Transverse colon (tissue), 4 donors: Measurements from ENCODE around the gene SORL1-AS1.

ENCODE experiments used
- DNase-seq: peaks from one replicate; pipeline ENCODE4 v3.0.0-alpha.2; 2019
- H3K27ac ChIP-seq, 4 donors: fragments of 200-600 bp; sonication (generic); 2 replicates each; pipeline ENCODE4 v1.5.1; 2016 to 2018; ENCODE audit warnings: inconsistent platforms in 4 of 4
- H3K27me3 ChIP-seq: fragments of 200-600 bp; sonication (generic); 2 replicates; pipeline ENCODE4 v1.5.1; 2017; ENCODE audit warnings: inconsistent platforms
- H3K36me3 ChIP-seq, 4 donors: fragments of 200-600 bp; sonication (generic); 2 replicates each; pipeline ENCODE4 v1.5.1; 2017 to 2019; ENCODE audit warnings: inconsistent platforms in 4 of 4
- H3K4me1 ChIP-seq, 4 donors: fragments of 200-600 bp; sonication (generic); 2 replicates each; pipeline ENCODE4 v1.5.1; 2017 to 2020; ENCODE audit warnings: inconsistent platforms in 4 of 4
- H3K4me3 ChIP-seq, 4 donors: fragments of 200-600 bp; sonication (generic); 1 replicate in 1 of 4; 2 replicates in 3 of 4; pipeline versions ENCODE4 v1.5.1 to v1.6.1; 2017 to 2019; ENCODE audit warnings: inconsistent platforms in 4 of 4
- H3K9me3 ChIP-seq, 2 donors: fragments of 200-600 bp; sonication (generic); 2 replicates each; pipeline ENCODE4 v1.5.1; 2017 to 2019; ENCODE audit warnings: inconsistent platforms in 2 of 2
- CTCF ChIP-seq, 5 experiments: fragments of 200-600 bp in 3 of 5; fragments of 450-650 bp in 2 of 5; sonication (generic) in 3 of 5; IDR thresholded peaks; 1 replicate in 2 of 5; 2 replicates in 3 of 5; pipeline ENCODE4 v1.5.1; 2016 to 2017; ENCODE audit warnings: antibody characterized with exemption in 5 of 5, inconsistent platforms in 3 of 5, mild to moderate bottlenecking in 2 of 5, moderate library complexity in 1 of 5
- EP300 ChIP-seq: sonication (generic); formaldehyde crosslinking; IDR thresholded peaks from one replicate; pipeline ENCODE4 v1.6.1; 2017; ENCODE audit warnings: antibody characterized with exemption, low read depth
- POLR2A ChIP-seq: fragments of 450-650 bp; IDR thresholded peaks from one replicate; pipeline ENCODE4 v1.6.1; 2016; ENCODE audit warnings: antibody characterized with exemption, mild to moderate bottlenecking, moderate library complexity
- POLR2AphosphoS5 ChIP-seq, 3 donors: sonication (generic); formaldehyde crosslinking; IDR thresholded peaks; one replicate each; pipeline ENCODE4 v1.6.1; 2016; ENCODE audit warnings: antibody characterized with exemption in 3 of 3
- WGBS, 2 donors: methylation state at CpG; one replicate each; pipeline ENCODE4 v1.1.5; 2018; ENCODE audit warnings: low coverage in 1 of 2; 5-methylcytosine and 5-hydroxymethylcytosine counted together
- in situ Hi-C, 4 donors: fragments of 200-750 bp; cut with MboI; loops; one replicate each; pipeline versions ENCODE4 v1.15.0 to v1.15.1; 2017; ENCODE audit warnings: low sequenced_read_pairs in 3 of 4, low pct_ligation_motif_present in 1 of 4, low pct_unique_long_range_greater_than_20kb in 1 of 4
- intact Hi-C: fragments of 100-400 bp; cut with DNase I; formaldehyde crosslinking; loops from one replicate; pipeline ENCODE4 v1.15.1; 2023; ENCODE audit warnings: low total_unique reads

The SORL1-AS1 gene

GRCh38 chr11:121437018-121437685, 15.6 kb downstream of the SORL1-AS1 start:
- in situ Hi-C loops (no loop called here), intact Hi-C loops (no loop called here)
- H3K36me3 ChIP-seq = no peaks in the 10 kb centered on the region
- H3K9me3 ChIP-seq = no peaks in the 10 kb centered on the region
- H3K4me3 ChIP-seq = no peak overlapping the region
- no peak for TF ChIP-seq POLR2A
- no peak for TF ChIP-seq POLR2AphosphoS5 (IDR thresholded peaks at IDR 0.05)
- TF ChIP-seq CTCF (IDR thresholded peaks at IDR 0.05) = no peak
- no peak for TF ChIP-seq EP300
- no peak for DNase-seq
- no peaks in the 10 kb centered on the region for H3K4me1 ChIP-seq
- H3K27ac ChIP-seq = no peak overlapping the region
- H3K27me3 ChIP-seq = no peaks in the 10 kb centered on the region

- Histone ChIP-seq H3K27me3 (no peaks in the 10 kb centered on the region), H3K4me3 (no peak overlapping the region), H3K36me3 (no peaks in the 10 kb centered on the region), H3K9me3 (no peaks in the 10 kb centered on the region), H3K4me1 (no peaks in the 10 kb centered on the region), H3K27ac (no peak overlapping the region)
- TF ChIP-seq EP300 = no peak
- TF ChIP-seq POLR2AphosphoS5 (IDR thresholded peaks at IDR 0.05) = no peak
- no peak for TF ChIP-seq CTCF (IDR thresholded peaks at IDR 0.05)
- no peak for TF ChIP-seq POLR2A
- intact Hi-C loops = no loop called here
- in situ Hi-C loops = no loop called here
- DNase-seq = no peak
- WGBS, 2 donors = 86 to 87% methylated on average over 2 to 3 of the region's 3 CpGs
Observed at GRCh38 chr11:121435551-121436511, 16.9 kb downstream of the SORL1-AS1 start.

GRCh38 chr11:121435132-121435531, 17.6 kb downstream of the SORL1-AS1 start:
- no peak for DNase-seq
- in situ Hi-C loops = no loop called here
- Histone ChIP-seq H3K36me3 (no peaks in the 10 kb centered on the region), H3K27ac (no peak overlapping the region), H3K9me3 (no peaks in the 10 kb centered on the region), H3K27me3 (no peaks in the 10 kb centered on the region), H3K4me3 (no peak overlapping the region), H3K4me1 (no peaks in the 10 kb centered on the region)
- 59 to 71% methylated on average over 3 to 4 of the region's 4 CpGs for whole genome bisulfite sequencing, 2 donors
- intact Hi-C loops = no loop called here
- TF ChIP-seq POLR2AphosphoS5 (IDR thresholded peaks at IDR 0.05) = no peak

GRCh38 chr11:121431820-121432526, 20.8 kb downstream of the SORL1-AS1 start:
- DNase-seq = no peak
- no peaks in the 10 kb centered on the region for H3K27me3 ChIP-seq
- no peaks in the 10 kb centered on the region for H3K9me3 ChIP-seq
- intact Hi-C loops = no loop called here
- no peak overlapping the region for H3K27ac ChIP-seq
- WGBS, 2 donors = 62 to 82% methylated on average over 3 to 4 of the region's 4 CpGs
- peaks cover 0 to 5% (median 0%) of the 10 kb centered on the region in 4 donors for H3K4me1 ChIP-seq
- no peak overlapping the region for H3K4me3 ChIP-seq
- TF ChIP-seq POLR2A (no peak), CTCF (IDR thresholded peaks at IDR 0.05) (no peak), EP300 (no peak), POLR2AphosphoS5 (IDR thresholded peaks at IDR 0.05) (no peak)
- in situ Hi-C loops = no loop called here
- no peaks in the 10 kb centered on the region for H3K36me3 ChIP-seq
